Transverse colon (tissue), 4 donors: ENCODE data around the gene LGALS12. TPM values are rescaled to one million over a fixed set of nuclear protein-coding genes. Genes with fewer than 3 reads are reported as not detected.

Experiments used
- DNase-seq: peaks from one replicate; pipeline ENCODE4 v3.0.0-alpha.2; 2019
- H3K27ac ChIP-seq, 4 donors: fragments of 200-600 bp; sonication (generic); 2 replicates each; pipeline ENCODE4 v1.5.1; 2016 to 2018; ENCODE audit warnings: inconsistent platforms in 4 of 4
- H3K27me3 ChIP-seq: fragments of 200-600 bp; sonication (generic); 2 replicates; pipeline ENCODE4 v1.5.1; 2017; ENCODE audit warnings: inconsistent platforms
- H3K36me3 ChIP-seq, 4 donors: fragments of 200-600 bp; sonication (generic); 2 replicates each; pipeline ENCODE4 v1.5.1; 2017 to 2019; ENCODE audit warnings: inconsistent platforms in 4 of 4
- H3K4me1 ChIP-seq, 4 donors: fragments of 200-600 bp; sonication (generic); 2 replicates each; pipeline ENCODE4 v1.5.1; 2017 to 2020; ENCODE audit warnings: inconsistent platforms in 4 of 4
- H3K4me3 ChIP-seq, 4 donors: fragments of 200-600 bp; sonication (generic); 1 replicate in 1 of 4; 2 replicates in 3 of 4; pipeline versions ENCODE4 v1.5.1 to v1.6.1; 2017 to 2019; ENCODE audit warnings: inconsistent platforms in 4 of 4
- H3K9me3 ChIP-seq, 2 donors: fragments of 200-600 bp; sonication (generic); 2 replicates each; pipeline ENCODE4 v1.5.1; 2017 to 2019; ENCODE audit warnings: inconsistent platforms in 2 of 2
- CTCF ChIP-seq, 5 experiments: fragments of 200-600 bp in 3 of 5; fragments of 450-650 bp in 2 of 5; sonication (generic) in 3 of 5; IDR thresholded peaks; 1 replicate in 2 of 5; 2 replicates in 3 of 5; pipeline ENCODE4 v1.5.1; 2016 to 2017; ENCODE audit warnings: antibody characterized with exemption in 5 of 5, inconsistent platforms in 3 of 5, mild to moderate bottlenecking in 2 of 5, moderate library complexity in 1 of 5
- EP300 ChIP-seq: sonication (generic); formaldehyde crosslinking; IDR thresholded peaks from one replicate; pipeline ENCODE4 v1.6.1; 2017; ENCODE audit warnings: antibody characterized with exemption, low read depth
- POLR2A ChIP-seq: fragments of 450-650 bp; IDR thresholded peaks from one replicate; pipeline ENCODE4 v1.6.1; 2016; ENCODE audit warnings: antibody characterized with exemption, mild to moderate bottlenecking, moderate library complexity
- POLR2AphosphoS5 ChIP-seq, 3 donors: sonication (generic); formaldehyde crosslinking; IDR thresholded peaks; one replicate each; pipeline ENCODE4 v1.6.1; 2016; ENCODE audit warnings: antibody characterized with exemption in 3 of 3
- WGBS, 2 donors: methylation state at CpG; one replicate each; pipeline ENCODE4 v1.1.5; 2018; ENCODE audit warnings: low coverage in 1 of 2; 5-methylcytosine and 5-hydroxymethylcytosine counted together
- in situ Hi-C, 4 donors: fragments of 200-750 bp; cut with MboI; loops; one replicate each; pipeline versions ENCODE4 v1.15.0 to v1.15.1; 2017; ENCODE audit warnings: low sequenced_read_pairs in 3 of 4, low pct_ligation_motif_present in 1 of 4, low pct_unique_long_range_greater_than_20kb in 1 of 4
- intact Hi-C: fragments of 100-400 bp; cut with DNase I; formaldehyde crosslinking; loops from one replicate; pipeline ENCODE4 v1.15.1; 2023; ENCODE audit warnings: low total_unique reads
- total RNA-seq, 4 donors: library from RNA; depleted of rRNA; stranded (reverse); fragments of >200 nt; gene quantifications; one replicate each; pipeline ENCODE4 v1.1.0, GENCODE V29; 2016

LGALS12 gene
- total RNA-seq, 4 donors from 2014 or later: 0.64 TPM; not detected in 3

GRCh38 chr11:63508009-63508408 lies 2.1 kb downstream of the LGALS12 start:
- Histone ChIP-seq H3K27ac (no peak overlapping the region), H3K9me3 (no peaks in the 10 kb centered on the region), H3K4me1 (no peaks in the 10 kb centered on the region), H3K4me3 (no peak overlapping the region), H3K27me3 (no peaks in the 10 kb centered on the region), H3K36me3 (no peaks in the 10 kb centered on the region)
- TF ChIP-seq POLR2A: no peak
- TF ChIP-seq CTCF (IDR thresholded peaks at IDR 0.05): peak in 2 of 5 experiments; percentile 3 to 12
- TF ChIP-seq EP300: no peak
- TF ChIP-seq POLR2AphosphoS5 (IDR thresholded peaks at IDR 0.05): no peak
- DNase-seq: no peak
- intact Hi-C loops: no loop called here
- in situ Hi-C loops: no loop called here
- WGBS, 2 donors: 85 to 91% methylated on average over 3 of the region's 3 CpGs

- 90% methylated on average over 12 of the region's 12 CpGs; no CpG with 5 or more reads in 1 of the 2 donors for WGBS, 2 donors
- no peak for TF ChIP-seq CTCF (IDR thresholded peaks at IDR 0.05)
- TF ChIP-seq EP300: no peak
- no peak for TF ChIP-seq POLR2AphosphoS5 (IDR thresholded peaks at IDR 0.05)
- TF ChIP-seq POLR2A: no peak
Measured at GRCh38 chr11:63508745-63509144, 2.9 kb downstream of the LGALS12 start.

DNA sequence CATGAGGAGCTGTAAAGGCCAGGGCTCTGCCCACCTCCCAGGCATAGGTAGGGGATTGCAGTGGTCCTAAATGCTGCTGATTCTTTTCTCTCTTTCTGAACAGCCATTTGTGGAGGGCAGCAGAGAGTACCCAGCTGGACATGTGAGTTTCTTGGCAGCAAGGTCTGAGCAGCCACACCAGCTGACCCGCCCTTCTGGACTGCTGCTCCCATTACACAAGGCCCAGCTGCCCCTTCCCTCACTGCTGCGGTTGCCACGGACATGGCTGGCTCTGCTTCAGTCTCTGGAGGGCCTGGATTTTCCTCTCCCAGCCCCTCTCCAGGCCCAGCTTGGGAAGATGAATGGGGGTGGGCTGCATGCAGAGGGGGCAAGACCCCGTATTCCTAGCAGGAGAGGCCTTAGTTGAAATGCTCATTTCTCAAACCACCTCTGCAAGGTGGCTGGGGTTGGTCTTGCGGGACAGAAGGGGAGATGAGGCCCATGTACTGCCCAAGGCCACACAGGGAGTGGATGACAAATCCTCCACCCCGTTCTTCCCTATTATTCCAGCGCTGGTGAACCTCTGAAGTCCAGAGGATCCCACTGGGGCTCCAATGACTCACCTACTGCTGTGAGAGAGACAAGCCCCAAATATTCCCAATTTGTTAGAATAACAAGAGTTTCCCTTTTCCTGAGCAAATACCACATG lies 4.6 kb downstream of the LGALS12 start:
- Histone ChIP-seq H3K9me3 (no peaks in the 10 kb centered on the region), H3K4me3 (no peak overlapping the region), H3K36me3 (no peaks in the 10 kb centered on the region), H3K27ac (no peak overlapping the region), H3K27me3 (no peaks in the 10 kb centered on the region), H3K4me1 (no peaks in the 10 kb centered on the region)
- no peak for DNase-seq
- intact Hi-C loops: no loop called here
- no peak for TF ChIP-seq POLR2A
- no peak for TF ChIP-seq CTCF (IDR thresholded peaks at IDR 0.05)
- no peak for TF ChIP-seq POLR2AphosphoS5 (IDR thresholded peaks at IDR 0.05)
- TF ChIP-seq EP300: no peak
- WGBS, 2 donors: 77% methylated on average over 7 of the region's 7 CpGs; no CpG with 5 or more reads in 1 of the 2 donors
- in situ Hi-C loops: no loop called here

More at GRCh38 chr11:63508745-63509144, 2.9 kb downstream of the LGALS12 start:
- H3K4me1 ChIP-seq: no peaks in the 10 kb centered on the region
- H3K27me3 ChIP-seq: no peaks in the 10 kb centered on the region
- no peak overlapping the region for H3K27ac ChIP-seq
- in situ Hi-C loops: no loop called here
- intact Hi-C loops: no loop called here
- no peak for DNase-seq
- H3K36me3 ChIP-seq: no peaks in the 10 kb centered on the region
- H3K4me3 ChIP-seq: no peak overlapping the region
- no peaks in the 10 kb centered on the region for H3K9me3 ChIP-seq

DNA sequence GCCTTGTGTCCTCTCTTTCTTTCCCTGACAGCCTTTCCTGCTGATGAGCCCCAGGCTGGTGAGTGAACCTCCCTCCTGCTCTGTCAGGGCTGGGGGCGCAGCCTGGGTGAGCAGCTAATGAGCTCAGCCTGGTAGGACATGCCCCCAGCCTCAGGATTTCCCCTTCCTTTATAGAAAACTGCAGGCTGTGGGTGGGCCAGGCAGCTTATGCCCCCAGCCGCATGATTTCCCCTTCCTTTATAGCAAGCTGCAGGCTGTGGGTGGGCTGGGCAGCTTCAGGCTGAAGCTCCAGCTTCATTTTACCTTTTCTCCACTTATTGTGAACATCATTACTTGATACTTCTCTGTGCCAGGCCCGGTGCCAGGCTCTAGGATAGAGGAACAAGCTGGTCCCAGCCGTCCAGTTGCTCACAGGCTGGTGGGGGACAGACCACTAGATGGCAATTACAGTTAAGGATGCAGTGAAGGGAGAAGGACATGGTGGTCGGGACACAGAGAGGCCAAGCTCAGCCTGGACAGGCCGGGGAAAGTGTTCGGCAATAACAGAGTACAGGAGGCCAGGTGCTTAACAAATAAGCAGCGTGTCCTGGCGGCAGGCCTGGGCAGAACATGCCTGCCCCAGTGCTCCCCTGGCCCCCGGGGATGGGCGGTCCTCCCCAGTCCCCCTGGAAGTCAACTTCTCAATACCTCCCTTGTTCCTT lies 5.3 kb downstream of the LGALS12 start:
- 87% methylated on average over 11 of the region's 11 CpGs; no CpG with 5 or more reads in 1 of the 2 donors for WGBS, 2 donors
- Histone ChIP-seq H3K4me3 (no peak overlapping the region), H3K36me3 (no peaks in the 10 kb centered on the region), H3K27me3 (no peaks in the 10 kb centered on the region), H3K27ac (no peak overlapping the region), H3K9me3 (no peaks in the 10 kb centered on the region), H3K4me1 (no peaks in the 10 kb centered on the region)
- no peak for TF ChIP-seq CTCF (IDR thresholded peaks at IDR 0.05)
- no peak for TF ChIP-seq POLR2A
- TF ChIP-seq POLR2AphosphoS5 (IDR thresholded peaks at IDR 0.05): no peak
- TF ChIP-seq EP300: no peak
- intact Hi-C loops: no loop called here
- no peak for DNase-seq
- in situ Hi-C loops: no loop called here
